Endothelial cell of umbilical vein (primary cell): Measurements from ENCODE around the gene PAPPA.

ENCODE experiments used
- EZH2 ChIP-seq: IDR thresholded peaks from 2 replicates; pipeline ENCODE4 v1.6.1; 2012; ENCODE audit warnings: borderline replicate concordance, low read depth, mild to moderate bottlenecking, moderate library complexity, low read length, inconsistent platforms; ENCODE audit not compliant: severe bottlenecking
- JUN ChIP-seq: IDR thresholded peaks from 2 replicates; pipeline ENCODE4 v1.6.1; 2011; ENCODE audit warnings: borderline replicate concordance, low read depth; ENCODE audit not compliant: insufficient read length, insufficient read depth
- MAX ChIP-seq: IDR thresholded peaks from 2 replicates; pipeline ENCODE4 v1.6.1; 2011; ENCODE audit not compliant: insufficient read depth, insufficient read length
- MYC ChIP-seq: IDR thresholded peaks from one replicate; pipeline ENCODE4 v1.6.1; 2011; ENCODE audit warnings: mild to moderate bottlenecking, low read depth, low read length
- POLR2A ChIP-seq: IDR thresholded peaks from 2 replicates; pipeline ENCODE4 v1.6.1; 2012; ENCODE audit warnings: low read depth, mild to moderate bottlenecking, control low read depth, low read length
- POLR2AphosphoS5 ChIP-seq: IDR thresholded peaks from 2 replicates; pipeline ENCODE4 v1.6.1; 2012; ENCODE audit warnings: low read depth, mild to moderate bottlenecking, control low read depth, low read length, moderate library complexity; ENCODE audit not compliant: insufficient read depth
- TF ChIP-seq, protein P1 (sequence below), 2 donors: IDR thresholded peaks; 1 replicate in 1 of 2; 2 replicates in 1 of 2; pipeline ENCODE4 v1.5.1; 2011; ENCODE audit warnings: low read length in 2 of 2, mild to moderate bottlenecking in 2 of 2, moderate library complexity in 2 of 2, control low read depth in 1 of 2, inconsistent platforms in 1 of 2, low read depth in 1 of 2; ENCODE audit not compliant: insufficient read depth in 1 of 2; ENCODE audit errors: extremely low read depth in 1 of 2

DNA sequence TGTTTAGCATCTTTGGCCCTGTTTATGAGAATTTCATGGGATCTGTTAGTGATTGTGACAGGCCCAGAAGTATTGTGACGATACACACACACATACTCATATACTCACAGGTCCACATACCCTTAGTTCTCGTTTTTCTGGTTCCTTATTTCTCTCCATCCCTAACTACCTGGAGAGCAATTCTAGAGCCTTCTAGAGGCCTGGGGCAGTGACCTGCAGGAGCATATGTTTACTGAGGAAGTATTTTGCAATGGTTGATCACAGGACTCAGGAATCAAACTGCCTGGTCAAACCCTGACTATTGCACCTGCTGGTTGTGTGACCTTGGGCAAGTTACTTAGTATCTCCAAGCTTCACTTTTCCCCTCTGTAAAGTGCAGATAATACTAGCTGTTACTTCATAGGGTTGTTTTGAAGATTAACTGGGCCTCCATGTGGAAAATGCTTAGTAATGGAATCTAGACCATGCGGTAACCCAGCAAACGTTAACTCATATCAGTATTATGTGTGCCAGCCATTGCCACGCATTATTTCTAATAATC is 8.7 kb downstream of the PAPPA start:
- TF ChIP-seq POLR2A (no peak), MAX (no peak), EZH2 (no peak), MYC (no peak), POLR2AphosphoS5 (no peak), JUN (no peak)
- TF ChIP-seq, protein P1, sequence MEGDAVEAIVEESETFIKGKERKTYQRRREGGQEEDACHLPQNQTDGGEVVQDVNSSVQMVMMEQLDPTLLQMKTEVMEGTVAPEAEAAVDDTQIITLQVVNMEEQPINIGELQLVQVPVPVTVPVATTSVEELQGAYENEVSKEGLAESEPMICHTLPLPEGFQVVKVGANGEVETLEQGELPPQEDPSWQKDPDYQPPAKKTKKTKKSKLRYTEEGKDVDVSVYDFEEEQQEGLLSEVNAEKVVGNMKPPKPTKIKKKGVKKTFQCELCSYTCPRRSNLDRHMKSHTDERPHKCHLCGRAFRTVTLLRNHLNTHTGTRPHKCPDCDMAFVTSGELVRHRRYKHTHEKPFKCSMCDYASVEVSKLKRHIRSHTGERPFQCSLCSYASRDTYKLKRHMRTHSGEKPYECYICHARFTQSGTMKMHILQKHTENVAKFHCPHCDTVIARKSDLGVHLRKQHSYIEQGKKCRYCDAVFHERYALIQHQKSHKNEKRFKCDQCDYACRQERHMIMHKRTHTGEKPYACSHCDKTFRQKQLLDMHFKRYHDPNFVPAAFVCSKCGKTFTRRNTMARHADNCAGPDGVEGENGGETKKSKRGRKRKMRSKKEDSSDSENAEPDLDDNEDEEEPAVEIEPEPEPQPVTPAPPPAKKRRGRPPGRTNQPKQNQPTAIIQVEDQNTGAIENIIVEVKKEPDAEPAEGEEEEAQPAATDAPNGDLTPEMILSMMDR (IDR thresholded peaks at IDR 0.05; ENCODE audit: extremely low read depth in 1 of 2, insufficient read depth in 1 of 2, low read depth in 1 of 2, low read length in 2 of 2), result no peak
